Activated naive CD4-positive, alpha-beta T cell treated with anti-CD3 and anti-CD28 coated beads, Interleukin-2, amount 50 U/mL, for 72 hours (primary cell): ENCODE results near the gene TP73. TPM values are rescaled to one million over a fixed set of nuclear protein-coding genes. Genes with fewer than 3 reads are reported as not detected.
A peak's percentile ranks its signal among the peaks of the same experiment; 100 is the strongest.
"Not testable (repeated sequence)": the region's sequence is repeated elsewhere in the genome, so short reads cannot be mapped to it uniquely, and the experiment has no call there.

Experiments used
- ATAC-seq, 2 donors: fragments of 150-1000 bp; cut with Tn5 transposase; 2 replicates each; pipeline ENCODE4 v1.10.0; 2021; ENCODE audit warnings: mild to moderate bottlenecking in 2 of 2, moderate library complexity in 2 of 2
- DNase-seq, 2 donors: peaks; one replicate each; pipeline ENCODE4 v3.0.0; 2021 to 2022; ENCODE audit warnings: low spot score in 2 of 2
- H3K27ac Mint-ChIP-seq, 2 donors: one replicate each; pipeline ENCODE4 v1.8.0; 2022; ENCODE audit warnings: mild to moderate bottlenecking in 2 of 2, mixed read lengths in 2 of 2
- H3K36me3 Mint-ChIP-seq, 2 donors: one replicate each; pipeline ENCODE4 v1.8.0; 2022; ENCODE audit warnings: mixed read lengths in 2 of 2
- H3K9me3 Mint-ChIP-seq, 2 donors: one replicate each; pipeline ENCODE4 v1.8.0; 2022; ENCODE audit warnings: mixed read lengths in 2 of 2
- total RNA-seq, 2 donors: library from RNA; stranded (reverse); gene quantifications; one replicate each; pipeline ENCODE4 v1.2.3, GENCODE V29; 2022

The TP73 gene
- total RNA-seq, 2 donors from 2014 or later, result 0.30 to 0.39 TPM

DNA sequence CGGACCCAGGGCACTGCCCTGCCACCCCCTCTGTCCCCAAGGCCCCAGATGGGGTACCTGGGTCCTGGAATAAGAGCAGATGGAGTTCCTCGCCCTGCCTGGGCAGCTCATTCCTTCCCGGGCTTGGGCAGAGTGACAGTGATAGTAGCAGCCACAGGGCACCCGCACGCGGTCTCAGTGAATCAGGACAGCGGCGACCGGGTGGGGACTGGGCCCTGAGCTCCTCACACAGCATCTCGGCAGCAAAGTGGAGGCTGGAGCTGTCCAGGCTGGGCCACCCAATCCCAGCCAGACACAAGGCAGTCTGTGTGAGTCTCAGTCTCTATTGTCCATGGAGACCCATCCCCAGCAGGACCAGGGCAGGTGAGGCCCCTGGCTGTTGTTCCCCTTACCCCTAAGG is 62.5 kb downstream of the TP73 start:
- Mint-ChIP-seq H3K27ac (no peak overlapping the region), H3K36me3 (no peaks in the 10 kb centered on the region), H3K9me3 (no peaks in the 10 kb centered on the region)
- ATAC-seq (no peak), DNase-seq (no peak)

DNA sequence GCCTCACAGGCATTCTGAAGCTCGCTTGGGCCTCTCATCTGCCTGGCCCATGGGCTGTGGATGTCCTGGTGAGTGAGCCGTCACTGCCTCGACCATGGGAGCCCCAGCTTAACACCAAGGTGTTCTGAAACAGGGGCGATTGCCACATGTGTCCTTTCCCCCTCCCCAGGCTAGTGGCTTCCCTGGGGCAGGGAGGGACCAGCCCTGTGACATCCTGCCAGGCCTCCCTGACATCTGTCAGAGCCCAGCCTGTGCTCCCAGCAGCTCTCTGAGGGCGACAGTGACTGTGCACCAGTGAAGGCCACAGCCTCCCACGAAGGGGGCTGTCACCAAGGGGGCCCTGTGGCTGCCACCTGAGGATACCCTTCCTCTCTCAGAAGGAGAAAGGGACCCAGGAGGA is 64.0 kb downstream of the TP73 start:
- ATAC-seq (no peak), DNase-seq (no peak)
- Mint-ChIP-seq H3K9me3 (no peaks in the 10 kb centered on the region), H3K36me3 (no peaks in the 10 kb centered on the region), H3K27ac (no peak overlapping the region)

DNA sequence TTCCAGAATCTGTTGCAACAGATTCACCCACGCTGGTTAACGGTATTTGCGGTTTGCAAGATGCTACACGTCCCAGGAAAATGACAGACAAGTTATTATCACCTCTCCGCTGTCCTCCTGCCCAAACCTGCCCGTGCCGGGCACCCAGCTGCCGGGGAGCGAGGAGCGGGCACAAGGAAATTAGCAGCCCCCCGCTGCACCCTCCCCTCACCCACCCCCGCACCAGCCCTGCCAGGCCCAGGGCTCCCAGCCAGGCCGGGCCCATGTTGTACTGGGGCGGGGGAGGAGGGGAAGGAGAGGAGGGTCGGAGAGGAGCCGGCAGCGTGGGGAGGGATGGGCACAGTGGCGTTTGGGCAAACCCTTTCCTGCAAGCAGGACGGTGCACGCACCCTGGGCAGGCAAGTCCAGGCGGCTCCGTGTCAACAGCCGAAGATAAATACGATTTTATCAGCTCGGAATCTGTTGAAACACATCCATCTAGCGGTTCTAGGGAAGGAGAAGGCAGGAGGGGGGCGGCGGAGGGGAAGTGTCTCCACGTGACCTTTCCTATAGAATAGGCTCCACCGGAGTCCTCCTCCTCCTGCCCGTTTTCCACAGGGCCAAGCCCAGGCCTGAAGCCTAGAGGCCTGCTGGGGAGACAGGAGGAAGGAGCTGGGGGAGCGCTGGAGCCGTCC is 64.9 kb downstream of the TP73 start:
- Mint-ChIP-seq H3K9me3 (no peaks in the 10 kb centered on the region), H3K36me3 (no peaks in the 10 kb centered on the region), H3K27ac (no peak overlapping the region)
- DNase-seq (no peak), ATAC-seq (no peak)

DNA sequence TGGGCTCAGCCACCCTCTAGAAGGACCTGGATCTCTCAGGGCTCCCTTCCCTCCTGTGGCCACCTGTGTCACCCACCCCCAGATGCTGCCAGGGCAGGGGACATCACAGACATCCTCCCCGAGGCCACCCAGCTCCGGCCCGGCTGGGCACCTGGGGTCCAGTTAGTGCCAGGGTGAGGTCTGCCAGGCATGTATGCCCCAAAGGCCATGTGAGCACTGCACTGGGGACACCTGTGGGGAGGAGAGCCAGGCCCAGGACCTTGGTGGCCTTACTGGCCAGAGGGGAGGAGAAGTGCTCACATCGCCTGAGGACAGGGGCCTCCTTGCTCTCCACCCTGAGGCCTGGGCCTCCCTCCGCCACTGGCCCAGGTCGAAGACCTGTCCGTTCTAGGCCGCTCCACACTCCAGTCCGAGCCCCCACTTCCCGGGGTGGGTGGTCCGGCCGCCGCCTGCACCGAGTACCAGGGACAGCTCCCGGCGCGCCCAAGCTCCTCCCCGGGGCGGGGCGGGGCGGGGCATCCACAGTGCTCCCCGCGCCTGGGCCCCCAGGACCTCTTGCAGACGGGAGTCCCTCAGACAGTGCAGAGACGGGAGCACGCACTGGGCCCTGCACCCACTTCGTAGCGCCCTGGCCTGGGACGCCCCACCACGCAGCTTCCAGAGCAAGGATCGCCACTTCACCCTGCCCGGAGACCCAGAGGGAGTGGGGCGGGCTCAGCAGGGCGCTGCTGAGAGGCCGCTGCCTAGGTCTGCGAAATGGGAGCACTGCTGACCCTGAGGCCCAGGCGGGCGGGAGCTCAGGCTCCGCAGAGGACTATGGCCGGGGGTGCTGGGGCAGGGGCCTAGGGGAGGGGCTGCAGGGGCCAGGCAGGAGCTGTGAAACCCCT is 65.6 kb downstream of the TP73 start:
- no peaks in the 10 kb centered on the region for H3K9me3 Mint-ChIP-seq
- DNase-seq (peak in 1 of 2 donors; percentile 34), ATAC-seq (peak in 1 of 2 donors; percentile 58)
- H3K27ac Mint-ChIP-seq, result no peak overlapping the region
- no peaks in the 10 kb centered on the region for H3K36me3 Mint-ChIP-seq

DNA sequence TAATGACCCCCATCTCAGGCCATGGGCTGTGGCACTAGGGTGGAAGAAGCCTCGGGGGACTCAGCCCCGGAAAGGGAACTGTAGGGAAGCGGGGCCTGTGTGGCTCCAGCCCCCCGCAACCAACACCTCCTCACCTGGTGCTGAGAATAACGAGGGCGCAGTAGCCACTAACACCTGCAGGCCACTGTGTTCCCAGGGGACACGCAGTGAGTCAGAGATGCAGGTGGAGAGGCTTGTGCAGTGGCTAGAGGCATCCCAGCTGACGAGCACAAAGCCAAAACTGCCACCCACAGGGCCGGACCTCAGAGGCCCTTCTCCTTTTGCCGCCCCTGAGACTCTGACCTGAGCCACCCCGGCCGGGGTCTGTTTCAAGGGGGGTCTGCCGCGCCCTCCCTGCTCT is 66.4 kb downstream of the TP73 start:
- Mint-ChIP-seq H3K36me3 (no peaks in the 10 kb centered on the region), H3K9me3 (no peaks in the 10 kb centered on the region), H3K27ac (no peak overlapping the region)
- ATAC-seq (no peak), DNase-seq (no peak)

DNA sequence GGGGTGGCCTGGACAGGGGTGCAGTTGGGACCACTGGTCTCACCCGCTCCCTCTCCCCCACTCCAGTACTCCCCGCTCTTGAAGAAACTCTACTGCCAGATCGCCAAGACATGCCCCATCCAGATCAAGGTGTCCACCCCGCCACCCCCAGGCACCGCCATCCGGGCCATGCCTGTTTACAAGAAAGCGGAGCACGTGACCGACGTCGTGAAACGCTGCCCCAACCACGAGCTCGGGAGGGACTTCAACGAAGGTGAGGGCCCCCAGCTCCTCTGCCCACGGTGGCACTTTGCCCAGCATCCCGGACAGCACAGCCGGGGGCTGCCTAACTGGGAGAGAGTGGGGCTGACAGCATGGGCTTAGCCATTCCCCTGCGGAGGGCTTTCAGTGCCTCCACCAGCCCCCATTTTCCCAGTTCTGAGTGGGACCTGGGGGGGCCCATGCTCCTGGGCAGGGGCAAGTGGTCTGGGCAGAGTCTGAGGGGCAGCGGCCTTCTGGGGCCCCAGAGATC is 69.7 kb downstream of the TP73 start:
- ATAC-seq (no peak), DNase-seq (no peak)
- no peaks in the 10 kb centered on the region for H3K9me3 Mint-ChIP-seq
- no peak overlapping the region for H3K27ac Mint-ChIP-seq
- H3K36me3 Mint-ChIP-seq, result no peaks in the 10 kb centered on the region

DNA sequence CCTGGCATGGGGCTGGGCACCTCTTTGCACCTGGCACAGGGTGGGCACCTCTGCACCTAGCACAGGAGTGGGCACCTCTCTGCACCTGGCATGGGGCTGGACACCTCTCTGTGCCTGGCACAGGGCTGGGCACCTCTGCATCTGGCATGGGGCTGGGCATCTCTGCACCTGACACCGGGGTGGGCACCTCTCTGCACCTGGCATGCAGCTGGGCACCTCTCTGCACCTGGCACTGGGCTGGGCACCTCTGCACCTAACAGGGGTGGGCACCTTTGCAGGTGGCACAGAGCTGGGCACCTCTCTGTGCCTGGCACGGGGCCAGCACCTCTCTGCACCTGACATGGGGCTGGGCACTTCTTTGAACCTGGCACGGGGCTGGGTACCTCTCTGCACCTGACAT is 70.5 kb downstream of the TP73 start:
- Mint-ChIP-seq H3K9me3 (no peaks in the 10 kb centered on the region), H3K36me3 (no peaks in the 10 kb centered on the region), H3K27ac (no peak overlapping the region)
- DNase-seq (no peak), ATAC-seq (no peak)

DNA sequence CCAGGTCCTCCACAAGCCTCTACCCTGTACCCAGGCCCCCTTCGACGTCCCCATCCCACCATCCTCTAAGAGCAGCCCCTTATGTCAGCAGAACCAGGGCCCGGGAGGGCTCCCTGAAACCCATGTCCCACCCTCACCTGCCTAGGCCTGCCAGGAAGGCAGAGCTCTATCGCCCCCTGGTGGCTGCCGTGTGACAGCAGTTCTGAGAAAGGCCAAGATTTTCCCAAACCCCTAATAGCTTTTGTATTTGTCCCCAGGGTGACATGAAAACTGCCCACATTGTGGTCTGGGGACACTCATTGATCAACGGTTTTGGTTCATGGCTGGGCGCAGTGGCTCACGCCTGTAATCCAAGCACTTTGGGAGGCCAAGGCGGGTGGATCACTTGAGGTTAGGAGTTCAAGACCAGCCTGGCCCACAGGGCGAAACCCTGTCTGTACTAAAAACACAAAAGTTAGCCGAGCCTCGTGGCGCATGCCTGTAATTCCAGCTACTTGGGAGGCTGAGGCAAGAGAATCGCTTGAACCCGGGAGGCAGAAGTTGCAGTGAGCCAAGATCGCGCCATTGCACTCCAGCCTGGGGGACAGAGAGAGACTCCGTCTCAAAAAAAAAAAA is 72.2 kb downstream of the TP73 start:
- H3K36me3 Mint-ChIP-seq, H3K9me3 Mint-ChIP-seq: not testable (repeated sequence)
- H3K27ac Mint-ChIP-seq, result peak overlapping the region in 1 of 2 donors; percentile 29
- ATAC-seq, result peak; percentile 72
- peak; percentile 72 to 84 for DNase-seq

DNA sequence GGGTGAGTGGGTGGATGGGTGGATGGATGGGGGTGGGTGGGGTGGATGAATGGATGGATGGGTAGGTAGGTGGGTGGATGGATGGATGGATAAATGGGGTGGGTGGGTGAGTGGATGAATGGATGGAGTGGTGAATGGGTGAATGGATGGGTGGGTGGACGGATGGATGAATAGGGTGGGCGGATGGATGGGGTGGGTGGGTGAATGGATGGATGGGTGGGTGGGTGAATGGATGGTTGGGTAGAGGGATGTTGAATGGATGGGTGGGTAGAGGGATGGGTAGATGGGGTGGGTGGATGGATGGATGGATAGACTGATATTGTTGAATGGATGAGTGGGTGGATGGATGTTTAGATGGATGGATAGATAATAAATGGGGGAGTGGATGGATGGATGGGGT is 73.0 kb downstream of the TP73 start:
- Mint-ChIP-seq H3K27ac (no peak overlapping the region), H3K36me3 (no peaks in the 10 kb centered on the region), H3K9me3 (no peaks in the 10 kb centered on the region)
- DNase-seq (no peak), ATAC-seq (no peak)

DNA sequence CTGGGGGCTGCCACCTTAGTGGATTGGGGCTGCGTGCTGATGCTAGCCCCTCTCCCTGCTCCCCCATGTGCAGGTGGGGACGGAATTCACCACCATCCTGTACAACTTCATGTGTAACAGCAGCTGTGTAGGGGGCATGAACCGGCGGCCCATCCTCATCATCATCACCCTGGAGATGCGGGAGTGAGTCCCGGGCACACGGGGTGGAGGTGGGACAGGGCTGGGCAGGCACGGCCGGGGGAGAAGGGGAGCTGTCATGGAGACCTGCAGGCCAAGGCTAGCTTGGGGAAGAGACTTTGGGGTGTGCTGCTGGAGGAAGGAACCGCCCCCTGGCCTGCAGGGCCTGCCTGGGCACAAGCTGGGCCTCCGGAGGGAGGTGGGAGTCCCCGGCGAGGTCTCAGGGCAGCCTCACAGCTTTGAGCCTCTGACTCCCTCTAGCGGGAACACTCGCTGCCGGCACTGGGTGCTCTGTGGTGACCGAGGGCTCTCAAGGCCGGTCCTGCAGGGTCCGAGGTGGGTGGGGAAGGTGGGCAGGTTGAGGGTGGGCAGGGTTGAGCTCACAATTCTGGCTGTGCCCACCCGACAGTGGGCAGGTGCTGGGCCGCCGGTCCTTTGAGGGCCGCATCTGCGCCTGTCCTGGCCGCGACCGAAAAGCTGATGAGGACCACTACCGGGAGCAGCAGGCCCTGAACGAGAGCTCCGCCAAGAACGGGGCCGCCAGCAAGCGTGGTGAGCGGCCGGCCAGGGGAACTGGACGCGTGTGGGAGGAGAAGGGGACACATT is 74.9 kb downstream of the TP73 start:
- Mint-ChIP-seq H3K9me3 (no peaks in the 10 kb centered on the region), H3K27ac (no peak overlapping the region), H3K36me3 (no peaks in the 10 kb centered on the region)
- ATAC-seq (peak in 1 of 2 donors; percentile 52), DNase-seq (no peak)

DNA sequence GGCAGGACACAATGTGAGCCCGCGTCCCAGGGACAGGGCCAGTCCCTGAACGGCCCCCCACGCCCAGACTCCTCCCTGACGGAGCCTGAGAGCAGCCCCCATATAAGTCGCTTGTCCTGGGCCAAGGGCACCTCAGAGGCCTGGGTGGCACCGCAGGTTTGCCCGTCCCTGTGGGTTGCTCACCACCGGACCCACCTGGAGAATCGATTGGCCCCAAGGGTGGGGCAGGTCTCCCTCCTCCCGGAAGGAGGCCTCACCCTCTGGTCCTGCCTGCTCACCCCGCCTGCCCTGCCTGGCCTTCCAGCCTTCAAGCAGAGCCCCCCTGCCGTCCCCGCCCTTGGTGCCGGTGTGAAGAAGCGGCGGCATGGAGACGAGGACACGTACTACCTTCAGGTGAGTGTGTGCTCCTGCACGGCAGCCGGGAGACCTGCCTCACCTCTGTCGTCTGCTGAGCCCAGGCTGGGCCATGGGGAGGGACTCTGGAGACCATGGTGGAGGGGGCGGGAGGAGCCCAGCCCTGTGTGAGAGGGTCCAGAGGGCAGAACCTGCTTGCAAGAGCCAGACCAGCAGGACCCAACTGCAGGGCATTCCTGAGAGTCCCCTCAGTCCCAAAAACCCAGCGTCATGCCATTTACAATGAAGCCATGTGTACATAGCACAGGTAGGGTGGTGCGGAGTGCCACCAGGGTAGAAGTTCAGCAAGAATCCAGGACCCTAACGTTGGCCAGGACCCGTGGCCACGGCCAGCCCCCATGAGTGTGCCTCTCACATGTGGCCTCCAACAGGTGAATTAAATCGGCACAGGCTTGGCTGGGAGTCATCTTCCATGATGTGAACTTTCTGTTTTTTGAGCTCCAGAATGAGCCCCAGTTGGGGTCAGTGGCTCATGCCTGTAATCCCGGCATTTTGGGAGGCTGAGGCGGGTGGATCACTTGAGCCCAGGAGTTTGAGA is 75.8 kb downstream of the TP73 start:
- no peak for ATAC-seq
- Mint-ChIP-seq H3K36me3 (no peaks in the 10 kb centered on the region), H3K9me3 (no peaks in the 10 kb centered on the region), H3K27ac (no peak overlapping the region)
- no peak for DNase-seq

DNA sequence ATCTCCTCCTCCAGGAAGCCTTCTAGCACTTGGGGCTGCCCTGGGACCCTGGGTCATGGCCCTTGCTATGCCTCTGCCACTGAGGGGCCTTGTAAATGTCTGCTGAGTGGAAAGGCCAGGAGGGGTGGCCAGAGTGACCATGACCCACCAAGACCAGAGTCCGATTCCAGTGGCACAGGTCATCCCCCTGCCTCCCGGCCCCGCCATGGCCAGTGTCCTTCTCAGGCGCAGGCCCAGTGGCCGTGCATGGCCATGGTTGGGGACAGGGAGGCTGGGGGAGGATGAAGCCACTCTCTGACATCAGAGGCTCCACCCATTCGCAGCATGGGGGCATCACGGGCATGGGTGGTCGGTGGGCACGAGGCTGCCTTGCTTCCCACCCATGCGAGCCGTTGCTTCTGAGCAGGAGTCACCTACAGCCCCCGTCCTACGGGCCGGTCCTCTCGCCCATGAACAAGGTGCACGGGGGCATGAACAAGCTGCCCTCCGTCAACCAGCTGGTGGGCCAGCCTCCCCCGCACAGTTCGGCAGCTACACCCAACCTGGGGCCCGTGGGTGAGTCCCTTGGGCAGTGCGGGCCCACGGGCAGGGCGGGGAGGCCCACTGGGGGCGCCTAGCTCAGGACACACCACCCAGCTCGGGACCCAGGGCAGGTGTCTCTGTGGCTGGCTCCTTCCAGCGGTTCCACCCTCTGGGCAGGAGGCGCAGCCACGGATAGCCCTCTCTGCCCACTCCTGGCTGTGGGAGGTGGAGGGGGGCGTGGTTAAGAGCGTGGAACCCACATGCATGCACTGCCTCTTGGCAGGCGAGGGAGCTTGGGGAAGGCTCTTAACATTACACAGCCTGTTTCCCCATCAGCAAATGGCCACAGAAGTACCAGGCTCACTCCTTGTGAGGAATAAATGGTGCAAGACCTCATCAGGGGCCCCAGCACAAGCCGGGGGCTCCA is 77.6 kb downstream of the TP73 start:
- H3K9me3 Mint-ChIP-seq, result no peaks in the 10 kb centered on the region
- no peaks in the 10 kb centered on the region for H3K36me3 Mint-ChIP-seq
- DNase-seq, result no peak
- H3K27ac Mint-ChIP-seq, result no peak overlapping the region
- ATAC-seq, result no peak

DNA sequence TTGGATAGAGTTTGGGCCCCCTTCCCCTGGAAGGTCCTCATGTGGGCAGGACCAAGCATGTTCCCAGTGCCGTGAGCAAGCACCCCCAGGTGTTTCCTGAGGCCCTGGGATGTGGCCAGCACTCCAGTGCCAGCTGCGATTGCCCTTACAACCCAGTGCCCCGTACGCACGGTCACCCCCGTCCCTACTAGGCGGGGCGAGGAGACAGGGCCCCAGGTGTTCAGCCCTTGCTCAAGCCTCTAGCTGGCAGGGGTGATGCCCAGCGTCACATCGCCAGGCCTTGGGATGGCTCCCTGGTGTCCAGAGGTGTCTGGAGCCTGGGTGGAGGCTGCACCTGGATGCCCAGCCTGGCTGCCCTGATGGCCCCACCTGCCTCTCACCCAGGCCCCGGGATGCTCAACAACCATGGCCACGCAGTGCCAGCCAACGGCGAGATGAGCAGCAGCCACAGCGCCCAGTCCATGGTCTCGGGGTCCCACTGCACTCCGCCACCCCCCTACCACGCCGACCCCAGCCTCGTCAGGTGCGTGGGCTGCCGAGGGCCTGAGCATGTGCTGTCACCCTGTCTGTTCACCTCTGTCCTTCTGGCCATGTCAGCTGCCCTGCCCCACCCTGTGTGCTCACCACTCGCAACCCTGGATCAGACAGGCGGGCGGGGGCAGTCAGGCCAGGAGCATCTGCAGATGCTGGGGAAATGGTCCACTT is 78.4 kb downstream of the TP73 start:
- DNase-seq (no peak), ATAC-seq (no peak)
- Mint-ChIP-seq H3K9me3 (no peaks in the 10 kb centered on the region), H3K36me3 (no peaks in the 10 kb centered on the region), H3K27ac (no peak overlapping the region)
